Neural crest cell (in vitro differentiated cells): ENCODE data around the gene DTNBP1. TPM values are rescaled to one million over a fixed set of nuclear protein-coding genes. Genes with fewer than 3 reads are reported as not detected.

Experiments used
- DNase-seq: peaks from one replicate; pipeline ENCODE4 v3.0.0; 2021; ENCODE audit warnings: low read depth, mixed read lengths, low spot score
- H3K27ac Mint-ChIP-seq: one replicate; pipeline ENCODE4 v1.8.0; 2021; ENCODE audit warnings: mild to moderate bottlenecking, mixed read lengths; ENCODE audit not compliant: unreplicated experiment
- H3K27me3 Mint-ChIP-seq: 2 replicates; pipeline ENCODE4 v1.8.0; 2021; ENCODE audit warnings: low read depth, mild to moderate bottlenecking, mixed read lengths
- H3K36me3 Mint-ChIP-seq: 2 replicates; pipeline ENCODE4 v1.8.0; 2021; ENCODE audit warnings: low read depth, mild to moderate bottlenecking, mixed read lengths
- H3K4me1 Mint-ChIP-seq: 2 replicates; pipeline ENCODE4 v1.8.0; 2021; ENCODE audit warnings: mixed read lengths
- H3K4me3 Mint-ChIP-seq: one replicate; pipeline ENCODE4 v1.8.0; 2021; ENCODE audit warnings: mild to moderate bottlenecking, mixed read lengths
- H3K9me3 Mint-ChIP-seq: 2 replicates; pipeline ENCODE4 v1.8.0; 2021; ENCODE audit warnings: mixed read lengths
- CTCF ChIP-seq: fragments of 200-600 bp; sonication (generic); conservative IDR thresholded peaks from 2 replicates; pipeline ENCODE4 v1.5.0; 2021; ENCODE audit warnings: antibody characterized with exemption, mild to moderate bottlenecking
- total RNA-seq: library from RNA; stranded (reverse); gene quantifications from 2 replicates; pipeline ENCODE4 v1.2.1, GENCODE V29; 2021

DTNBP1 gene
- total RNA-seq, 1 donor from 2014 or later = 13.5 TPM

- DNase-seq = no peak
- TF ChIP-seq CTCF = no peak
- peaks cover 3% of the 10 kb centered on the region for H3K9me3 Mint-ChIP-seq
- H3K36me3 Mint-ChIP-seq = peaks cover 26% of the 10 kb centered on the region
- peaks cover 14% of the 10 kb centered on the region for H3K4me1 Mint-ChIP-seq
- H3K27me3 Mint-ChIP-seq = no peaks in the 10 kb centered on the region
- no peak overlapping the region for H3K4me3 Mint-ChIP-seq
- H3K27ac Mint-ChIP-seq = no peak overlapping the region
Measured at GRCh38 chr6:15616261-15616660, 46.6 kb downstream of the DTNBP1 start.

DNA sequence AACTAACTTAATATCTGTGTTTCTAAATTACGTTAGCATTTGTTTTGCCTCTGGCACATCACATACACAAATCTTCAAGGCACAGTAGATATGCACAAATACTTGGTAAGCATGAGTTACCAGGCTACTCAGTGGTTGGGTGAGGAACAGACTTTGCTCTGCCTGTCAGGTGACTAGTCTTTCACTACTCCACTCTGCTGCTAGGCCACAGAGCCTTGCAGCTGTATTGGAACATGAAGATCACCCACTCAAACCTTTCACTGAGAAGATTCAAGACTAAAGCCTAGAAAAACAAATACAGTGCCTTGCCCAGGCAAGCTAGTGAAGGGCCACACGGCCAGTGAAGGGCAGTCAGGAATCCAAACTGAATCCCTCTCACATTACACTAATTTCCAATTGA lies 47.0 kb downstream of the DTNBP1 start:
- H3K4me1 Mint-ChIP-seq = peaks cover 11% of the 10 kb centered on the region
- H3K9me3 Mint-ChIP-seq = peaks cover 3% of the 10 kb centered on the region
- no peak overlapping the region for H3K4me3 Mint-ChIP-seq
- no peak for DNase-seq
- H3K27me3 Mint-ChIP-seq = no peaks in the 10 kb centered on the region
- H3K27ac Mint-ChIP-seq = no peak overlapping the region
- TF ChIP-seq CTCF = no peak
- peaks cover 27% of the 10 kb centered on the region for H3K36me3 Mint-ChIP-seq

GRCh38 chr6:15614277-15614676 lies 48.6 kb downstream of the DTNBP1 start:
- Mint-ChIP-seq H3K9me3 (peaks cover 3% of the 10 kb centered on the region), H3K4me1 (peaks cover 11% of the 10 kb centered on the region), H3K36me3 (peaks cover 30% of the 10 kb centered on the region), H3K27me3 (no peaks in the 10 kb centered on the region), H3K4me3 (no peak overlapping the region), H3K27ac (no peak overlapping the region)
- no peak for TF ChIP-seq CTCF
- no peak for DNase-seq

DNA sequence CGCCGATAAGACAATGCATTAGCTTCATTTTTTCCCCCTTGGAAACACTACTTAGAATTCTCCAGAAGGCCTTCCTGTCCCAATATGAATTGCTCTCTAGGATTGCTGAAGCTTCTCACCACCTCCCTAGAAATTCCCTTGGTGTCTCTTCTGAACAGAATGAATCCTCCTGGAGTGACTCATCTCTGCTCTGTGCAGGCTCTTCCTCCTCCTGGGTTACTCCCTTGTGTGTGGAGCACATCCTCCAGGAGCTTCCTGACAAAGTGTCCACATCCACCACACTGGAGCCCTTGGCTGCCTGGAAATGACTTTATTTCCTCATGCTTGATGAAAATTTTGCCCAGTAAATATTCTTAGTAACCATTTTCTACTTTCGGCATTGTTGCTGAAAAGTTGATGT lies 54.4 kb downstream of the DTNBP1 start:
- no peak for DNase-seq
- Mint-ChIP-seq H3K4me1 (no peaks in the 10 kb centered on the region), H3K36me3 (peaks cover 14% of the 10 kb centered on the region), H3K9me3 (peaks cover 3% of the 10 kb centered on the region), H3K4me3 (no peak overlapping the region), H3K27ac (no peak overlapping the region), H3K27me3 (no peaks in the 10 kb centered on the region)
- TF ChIP-seq CTCF = no peak

- Mint-ChIP-seq H3K36me3 (peaks cover 12% of the 10 kb centered on the region), H3K4me1 (no peaks in the 10 kb centered on the region), H3K9me3 (peaks cover 3% of the 10 kb centered on the region), H3K27ac (no peak overlapping the region), H3K27me3 (no peaks in the 10 kb centered on the region), H3K4me3 (no peak overlapping the region)
- DNase-seq = no peak
- TF ChIP-seq CTCF = no peak
Measured at GRCh38 chr6:15607603-15608002, 55.2 kb downstream of the DTNBP1 start.

- TF ChIP-seq CTCF = no peak
- no peak overlapping the region for H3K4me3 Mint-ChIP-seq
- no peak for DNase-seq
- H3K4me1 Mint-ChIP-seq = no peaks in the 10 kb centered on the region
- H3K27me3 Mint-ChIP-seq = no peaks in the 10 kb centered on the region
- peaks cover 1% of the 10 kb centered on the region for H3K9me3 Mint-ChIP-seq
- no peak overlapping the region for H3K27ac Mint-ChIP-seq
- H3K36me3 Mint-ChIP-seq = peaks cover 6% of the 10 kb centered on the region
Measured at GRCh38 chr6:15606347-15606746, 56.5 kb downstream of the DTNBP1 start.
